ENCODE results near the gene ACSM3.

ACSM3 gene

DNA sequence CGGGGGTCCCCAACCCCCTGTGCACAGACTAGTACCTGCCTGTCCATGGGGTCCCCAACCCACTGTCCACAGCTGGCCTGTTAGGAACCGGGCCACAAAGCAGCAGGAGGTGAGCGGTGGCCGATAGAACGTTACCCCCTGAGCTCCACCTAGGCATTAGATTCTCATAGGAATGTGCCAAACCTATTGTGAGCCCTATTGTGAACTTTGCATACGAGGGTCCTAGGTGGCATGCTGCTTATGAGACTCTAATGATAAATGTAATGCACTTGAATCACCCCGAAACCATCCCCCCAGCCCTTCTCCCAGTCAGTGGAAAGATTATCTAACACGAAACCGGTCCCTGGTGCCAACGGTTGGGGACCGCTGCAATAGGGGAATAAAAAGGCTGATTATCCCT lies 44.0 kb downstream of the ACSM3 start:
- DNase-seq: no peak

GRCh38 chr16:20811889-20812439 lies 48.1 kb downstream of the ACSM3 start:
- DNase-seq: no peak

- DNase-seq: no peak
These were observed 48.7 kb downstream of the ACSM3 start for GRCh38 chr16:20812510-20812909.

- no peak for DNase-seq
These were observed 51.0 kb downstream of the ACSM3 start for GRCh38 chr16:20814784-20815183.

DNA sequence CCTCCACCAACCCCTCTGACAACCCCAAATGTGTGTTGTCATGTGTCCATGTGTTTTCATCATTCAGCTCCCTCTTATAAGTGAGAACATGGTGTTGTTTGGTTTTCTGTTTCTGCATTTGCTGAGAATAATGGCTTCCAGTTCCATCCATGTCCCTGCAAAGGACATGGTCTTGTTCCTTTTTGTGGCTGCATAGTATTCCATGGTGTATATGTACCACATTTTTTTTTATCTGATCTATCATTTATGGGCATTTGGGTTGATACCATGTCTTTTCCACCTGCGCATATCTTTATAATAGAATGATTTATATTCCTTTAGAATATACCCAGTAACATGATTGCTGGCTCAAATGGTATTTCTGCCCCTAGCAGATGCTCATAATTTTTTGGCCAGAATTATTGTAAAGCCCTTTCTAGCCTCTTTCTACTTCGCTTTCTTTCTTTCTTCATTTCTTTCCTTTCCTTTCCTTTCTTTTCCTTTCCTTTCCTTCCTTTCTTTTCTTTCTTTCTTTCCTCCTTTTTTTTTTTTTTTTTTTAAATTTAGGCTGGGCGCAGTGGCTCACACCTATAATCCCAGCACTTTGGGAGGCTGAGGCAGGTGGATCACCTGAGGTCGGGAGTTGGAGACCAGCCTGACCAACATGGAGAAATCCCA lies 55.2 kb downstream of the ACSM3 start:
- DNase-seq: no peak

DNA sequence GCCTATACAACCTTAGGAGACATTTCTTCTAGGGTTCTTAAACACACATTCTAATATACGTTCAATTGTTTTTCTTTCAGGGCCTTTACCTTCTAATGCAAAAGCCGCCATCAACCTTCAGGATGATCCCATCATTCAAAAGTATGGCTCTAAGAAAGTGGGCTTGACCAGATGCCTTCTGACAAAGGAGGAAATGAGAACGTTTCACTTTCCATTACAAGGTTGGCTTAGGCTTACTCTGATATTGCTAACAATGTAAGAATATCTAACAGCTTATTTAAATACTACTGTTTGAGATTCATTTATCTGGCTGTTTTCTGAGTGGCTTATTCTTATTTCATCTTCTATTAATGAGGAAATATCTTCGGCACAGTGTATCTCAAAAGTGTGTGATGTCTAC lies 57.9 kb downstream of the ACSM3 start:
- no peak for DNase-seq

DNA sequence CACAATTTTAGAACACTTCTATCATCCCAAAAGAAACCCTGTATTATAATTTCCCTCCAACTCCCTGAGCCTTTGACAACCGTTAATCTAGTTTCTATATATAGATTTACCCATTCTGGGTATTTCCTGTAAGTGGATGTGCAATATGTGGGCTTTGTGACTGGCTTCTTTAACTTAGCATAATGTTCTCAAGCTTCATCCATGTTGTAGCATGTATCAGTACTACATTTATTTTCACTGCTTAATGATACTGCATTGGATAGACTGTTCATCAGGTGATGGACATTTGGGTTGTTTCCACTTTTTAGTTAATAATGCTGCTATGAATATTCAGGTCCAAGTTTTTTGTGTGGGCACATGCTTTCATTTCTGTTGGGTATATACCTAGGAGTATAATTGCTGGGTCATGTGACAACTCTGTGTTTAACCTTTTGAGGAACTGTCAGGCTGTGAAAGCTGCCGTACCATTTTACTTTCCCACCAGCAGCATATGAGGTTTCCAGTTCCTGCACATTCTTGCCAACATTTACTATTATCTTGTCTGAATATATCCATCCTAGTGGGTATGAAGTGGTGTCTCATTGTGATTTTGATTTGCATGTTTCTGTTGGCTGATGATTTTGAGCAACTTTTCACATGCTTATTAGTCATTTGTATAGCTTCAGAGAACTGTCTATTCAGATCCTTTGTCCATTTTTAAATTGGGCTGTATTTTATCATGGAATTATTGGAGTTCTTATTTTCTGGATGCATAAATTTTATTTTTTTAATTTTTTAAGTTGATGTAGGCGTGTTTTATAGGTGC lies 58.9 kb downstream of the ACSM3 start:
- no peak for DNase-seq

DNA sequence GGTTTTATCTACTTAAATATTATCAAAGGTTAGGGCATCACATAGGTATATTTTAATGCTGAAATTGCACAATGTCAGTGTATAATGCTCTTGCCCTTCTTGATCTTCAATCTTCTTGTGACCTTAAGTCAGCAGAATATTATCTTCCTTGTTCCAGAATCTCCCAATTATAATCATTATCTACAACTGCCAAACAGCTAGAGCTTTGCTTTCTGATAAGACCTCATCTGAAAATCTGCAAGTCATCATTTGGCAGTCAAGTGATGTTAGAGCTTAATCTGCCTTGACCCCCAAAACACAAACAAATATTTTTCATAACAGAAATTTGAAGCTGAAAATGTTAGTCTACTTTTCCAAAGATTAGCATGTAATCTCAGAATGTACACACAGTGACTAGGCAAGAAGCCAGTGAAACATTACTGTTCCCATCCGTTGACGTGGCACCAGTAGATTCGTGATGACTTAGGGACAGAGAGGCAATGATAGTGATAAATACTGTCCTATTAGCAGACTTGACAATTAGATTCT lies 62.3 kb downstream of the ACSM3 start:
- no peak for DNase-seq

DNA sequence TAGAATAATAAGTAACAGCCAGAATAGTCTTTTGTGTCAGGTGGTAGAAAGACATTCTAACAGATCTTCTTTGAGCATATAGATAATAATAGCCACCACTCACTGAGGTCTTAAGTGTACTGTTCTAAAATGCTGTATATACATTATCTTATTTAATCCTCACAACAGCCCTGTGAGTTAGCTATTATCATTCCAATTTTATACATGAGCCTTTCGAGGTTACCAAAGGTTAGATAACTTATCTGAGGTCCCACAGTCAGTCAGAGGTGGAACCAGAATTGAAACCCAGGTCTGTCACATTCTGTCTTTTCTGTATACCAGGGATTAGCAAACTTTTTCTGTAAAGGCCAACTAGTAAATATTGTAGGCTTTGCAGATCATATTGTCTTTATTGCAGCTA lies 65.7 kb downstream of the ACSM3 start:
- DNase-seq: no peak

DNA sequence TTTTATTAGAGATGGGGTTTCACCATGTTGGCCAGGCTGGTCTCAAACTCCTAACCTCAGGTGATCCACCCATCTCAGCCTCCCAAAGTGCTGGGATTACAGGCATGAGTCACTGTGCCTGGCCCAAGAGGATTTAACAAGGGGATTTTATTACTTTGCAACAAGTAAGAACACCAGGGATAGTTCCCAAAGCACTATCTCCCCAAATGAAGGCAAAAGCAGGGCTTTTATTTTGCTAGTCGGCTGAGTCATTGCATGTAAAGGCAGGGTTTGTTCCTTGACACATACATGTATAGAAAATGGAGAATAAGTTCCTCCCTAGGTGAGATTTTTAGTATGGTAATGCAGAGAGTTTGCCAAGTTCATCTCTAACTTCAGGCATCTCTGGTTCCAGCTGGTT lies 66.6 kb downstream of the ACSM3 start:
- DNase-seq: no peak

DNA sequence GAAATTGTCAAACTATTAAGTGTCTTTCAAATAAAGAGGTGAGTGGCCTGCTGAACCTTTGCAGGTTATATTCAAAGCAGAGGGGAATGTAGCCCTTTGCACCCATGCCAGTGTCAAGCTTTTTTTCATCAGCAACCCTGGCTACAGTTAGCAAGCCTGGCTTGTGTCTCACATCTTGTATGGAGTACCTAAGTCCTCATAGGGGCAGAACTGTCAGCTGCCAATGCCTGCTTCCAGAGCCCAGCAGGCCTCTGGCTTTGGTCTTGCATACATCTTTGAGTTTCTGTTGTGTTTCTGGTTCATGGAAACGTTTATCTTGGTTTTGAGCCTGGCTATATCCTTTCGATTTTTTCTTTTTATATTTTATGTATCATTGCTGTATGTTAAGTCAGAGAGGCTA lies 69.3 kb downstream of the ACSM3 start:
- DNase-seq: no peak

GRCh38 chr16:20838240-20838639 lies 74.4 kb downstream of the ACSM3 start:
- DNase-seq: no peak

GRCh38 chr16:20839504-20839903 lies 75.7 kb downstream of the ACSM3 start:
- no peak for DNase-seq

DNA sequence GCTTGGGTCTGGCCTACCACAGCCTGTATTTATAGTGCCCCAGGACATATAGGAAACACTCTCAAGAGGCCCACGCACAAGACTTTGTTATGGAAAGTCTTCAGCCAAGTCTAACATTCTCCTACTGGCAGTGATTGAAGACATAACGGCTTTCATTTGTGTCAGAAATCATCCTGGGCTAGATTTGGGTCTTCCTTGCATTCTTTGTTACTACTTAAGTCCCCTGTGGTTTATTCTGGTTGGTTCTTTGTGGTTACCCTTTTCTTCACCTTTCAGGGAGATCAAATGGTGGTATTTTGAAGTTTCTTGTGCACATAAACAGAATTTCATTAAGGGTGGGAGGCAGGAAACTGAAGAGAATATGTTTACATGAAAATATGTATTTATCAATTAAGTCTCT lies 80.2 kb downstream of the ACSM3 start:
- DNase-seq: no peak

DNA sequence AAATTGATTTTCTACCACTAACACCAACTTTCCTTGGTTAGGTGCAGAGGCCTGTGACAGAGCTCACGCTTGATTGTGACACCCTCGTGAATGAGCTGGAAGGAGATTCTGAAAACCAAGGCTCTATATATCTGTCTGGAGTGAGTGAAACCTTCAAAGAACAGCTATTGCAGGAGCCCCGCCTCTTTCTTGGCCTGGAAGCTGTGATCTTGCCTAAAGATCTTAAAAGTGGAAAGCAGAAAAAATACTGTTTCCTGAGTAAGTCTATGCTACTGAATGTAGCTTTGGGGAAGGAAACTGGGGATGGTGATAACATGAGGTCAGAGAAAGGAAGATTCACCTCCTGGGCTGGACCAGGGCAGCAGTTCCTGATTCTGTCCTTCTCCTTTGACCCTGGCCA lies 80.8 kb downstream of the ACSM3 start:
- no peak for DNase-seq

DNA sequence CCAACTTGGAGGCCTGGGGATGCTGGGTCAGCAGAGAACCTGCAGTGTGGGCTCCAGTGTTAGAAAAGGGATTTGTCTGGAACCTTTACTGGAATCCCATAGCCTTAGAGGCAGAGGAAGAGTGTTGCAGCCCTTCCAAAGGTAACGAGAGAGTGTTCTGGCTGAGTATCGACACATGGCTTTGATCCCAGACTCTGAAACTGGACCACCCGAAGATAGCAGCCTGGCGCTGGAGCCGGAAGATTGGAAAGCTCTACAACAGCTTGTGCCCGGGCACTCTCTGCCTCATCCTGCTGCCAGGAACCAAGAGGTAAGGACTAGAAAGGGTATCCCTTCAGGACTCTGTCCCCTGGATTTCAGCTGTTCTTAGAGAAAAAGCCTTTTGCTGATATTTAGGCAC lies 82.2 kb downstream of the ACSM3 start:
- DNase-seq: no peak

- DNase-seq: no peak
These were observed 82.7 kb downstream of the ACSM3 start for GRCh38 chr16:20846551-20846950.
